Panc1 (cell line): ENCODE results near the gene CBLN1. TPM values are rescaled to one million over a fixed set of nuclear protein-coding genes. Genes with fewer than 3 reads are reported as not detected.

ENCODE experiments used
- ATAC-seq: fragments of 200-7000 bp; cut with Tn5 transposase; 2 replicates; pipeline ENCODE4 v1.9.1; 2020; ENCODE audit warnings: mild to moderate bottlenecking, moderate library complexity
- BruUV-seq: library from RNA; stranded (reverse); fragments of 400-500 nt; replicated peaks from 2 replicates; lab custom pipeline; 2021; lab: Mats Ljungman, UMichigan
- CTCF ChIA-PET: fragments of 300-600 bp; sonication (Branson Sonifier 250); formaldehyde crosslinking; loops from one replicate; lab custom pipeline; 2022; ENCODE audit warnings: antibody characterized with exemption; lab: Charles Lee
- POLR2A ChIA-PET: fragments of 300-600 bp; sonication (Branson Sonifier 250); formaldehyde crosslinking; loops from one replicate; lab custom pipeline; 2022; ENCODE audit warnings: antibody characterized with exemption; lab: Charles Lee
- DNase-seq: peaks from one replicate; pipeline ENCODE4 v3.0.0-alpha.2; 2010; ENCODE audit warnings: low read depth, low spot score
- H3K27ac ChIP-seq: 2 replicates; pipeline ENCODE4 v1.5.1; 2011; ENCODE audit warnings: mild to moderate bottlenecking, low read length, inconsistent platforms
- H3K27me3 ChIP-seq: fragments of 200-500 bp; sonication (Bioruptor generic); 2 replicates; pipeline ENCODE4 v1.6.0; 2014; ENCODE audit warnings: low read length, inconsistent platforms; ENCODE audit not compliant: control insufficient read depth, insufficient read depth
- H3K36me3 ChIP-seq: fragments of 200-500 bp; sonication (Bioruptor generic); 2 replicates; pipeline ENCODE4 v1.5.1; 2014; ENCODE audit warnings: inconsistent platforms, mild to moderate bottlenecking, low read length, moderate library complexity; ENCODE audit not compliant: control insufficient read depth, insufficient read depth
- H3K4me1 ChIP-seq: 2 replicates; pipeline ENCODE4 v1.5.1; 2011; ENCODE audit warnings: inconsistent platforms, mild to moderate bottlenecking, low read length, moderate library complexity; ENCODE audit not compliant: control insufficient read depth, insufficient read depth
- H3K4me3 ChIP-seq, 2 experiments: 2 replicates each; pipeline ENCODE4 v1.5.1; 2011 to 2012; ENCODE audit warnings: low read depth in 2 of 2, low read length in 2 of 2, mild to moderate bottlenecking in 2 of 2, inconsistent platforms in 1 of 2, moderate library complexity in 1 of 2
- H3K9me3 ChIP-seq: fragments of 200-500 bp; sonication (Bioruptor generic); 2 replicates; pipeline ENCODE4 v1.5.1; 2014; ENCODE audit warnings: low read depth, mild to moderate bottlenecking, inconsistent platforms, low read length, moderate library complexity; ENCODE audit not compliant: control insufficient read depth, insufficient read depth
- POLR2AphosphoS5 ChIP-seq: IDR thresholded peaks from 2 replicates; pipeline ENCODE4 v1.6.1; 2012; ENCODE audit warnings: mild to moderate bottlenecking, low read depth, low read length, moderate library complexity
- SIN3A ChIP-seq: IDR thresholded peaks from 2 replicates; pipeline ENCODE4 v1.6.1; 2012; ENCODE audit warnings: low read depth, mild to moderate bottlenecking, low read length, moderate library complexity, borderline replicate concordance; ENCODE audit not compliant: insufficient read depth
- TCF7L2 ChIP-seq: IDR thresholded peaks from 2 replicates; pipeline ENCODE4 v1.6.1; 2011; ENCODE audit warnings: mild to moderate bottlenecking, low read depth, low read length, inconsistent platforms
- in situ Hi-C: cut with HindIII; loops from 2 replicates; pipeline ENCODE4 v1.10.0; 2016; ENCODE audit warnings: low sequenced_read_pairs, low pct_unique_long_range_greater_than_20kb
- intact Hi-C: fragments of 100-400 bp; cut with micrococcal nuclease; formaldehyde crosslinking; loops from one replicate; pipeline ENCODE4 v1.10.0; 2022; ENCODE audit not compliant: unreplicated experiment
- total RNA-seq: library from RNA; stranded (reverse); gene quantifications from one replicate; pipeline ENCODE4 v1.2.1, GENCODE V29; 2021; ENCODE audit not compliant: unreplicated experiment
- TF ChIP-seq, protein P1 (sequence below): fragments of 450-650 bp; IDR thresholded peaks from 2 replicates; pipeline ENCODE4 v1.5.1; 2017; ENCODE audit warnings: mild to moderate bottlenecking
- TF ChIP-seq, protein P2 (sequence below), 2 experiments: IDR thresholded peaks; 2 replicates each; pipeline ENCODE4 v1.6.1; 2011 to 2012; ENCODE audit warnings: low read depth in 2 of 2, control low read depth in 1 of 2, low read length in 1 of 2, mild to moderate bottlenecking in 1 of 2, moderate library complexity in 1 of 2; ENCODE audit not compliant: insufficient read depth in 1 of 2

CBLN1 gene
- total RNA-seq, 1 experiment from 2014 or later = not detected

DNA sequence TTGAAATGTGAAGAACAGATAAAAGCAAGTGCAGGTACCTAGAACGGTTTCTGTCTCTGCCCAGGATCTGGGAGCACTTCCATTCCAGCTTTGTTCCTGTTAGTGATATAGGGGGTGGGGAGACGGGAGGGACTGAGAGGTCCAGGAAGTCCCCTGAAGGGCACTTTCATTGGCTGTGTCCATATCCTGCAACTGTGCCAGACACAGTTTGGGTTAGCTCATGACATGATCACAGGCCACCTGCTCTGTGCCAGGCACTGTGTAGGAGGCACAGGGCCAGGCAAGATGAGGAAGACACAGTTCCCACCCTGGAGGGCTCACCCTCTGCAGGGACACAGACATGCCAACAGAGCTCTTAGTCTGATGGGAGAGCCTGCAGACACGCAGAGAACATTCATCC lies 7.9 kb downstream of the CBLN1 start:
- intact Hi-C loops (no loop called here), in situ Hi-C loops (no loop called here)
- no peaks in the 10 kb centered on the region for H3K27me3 ChIP-seq
- DNase-seq (no peak), ATAC-seq (no peak)
- no peak overlapping the region for H3K4me3 ChIP-seq
- no TSS peak for BruUV-seq
- no peaks in the 10 kb centered on the region for H3K36me3 ChIP-seq
- H3K9me3 ChIP-seq = no peaks in the 10 kb centered on the region
- POLR2A ChIA-PET = no interaction called here
- H3K4me1 ChIP-seq = no peaks in the 10 kb centered on the region
- CTCF ChIA-PET = no interaction called here
- no peak overlapping the region for H3K27ac ChIP-seq
- TF ChIP-seq POLR2AphosphoS5 (no peak), SIN3A (no peak), TCF7L2 (no peak)
- TF ChIP-seq, protein P1, sequence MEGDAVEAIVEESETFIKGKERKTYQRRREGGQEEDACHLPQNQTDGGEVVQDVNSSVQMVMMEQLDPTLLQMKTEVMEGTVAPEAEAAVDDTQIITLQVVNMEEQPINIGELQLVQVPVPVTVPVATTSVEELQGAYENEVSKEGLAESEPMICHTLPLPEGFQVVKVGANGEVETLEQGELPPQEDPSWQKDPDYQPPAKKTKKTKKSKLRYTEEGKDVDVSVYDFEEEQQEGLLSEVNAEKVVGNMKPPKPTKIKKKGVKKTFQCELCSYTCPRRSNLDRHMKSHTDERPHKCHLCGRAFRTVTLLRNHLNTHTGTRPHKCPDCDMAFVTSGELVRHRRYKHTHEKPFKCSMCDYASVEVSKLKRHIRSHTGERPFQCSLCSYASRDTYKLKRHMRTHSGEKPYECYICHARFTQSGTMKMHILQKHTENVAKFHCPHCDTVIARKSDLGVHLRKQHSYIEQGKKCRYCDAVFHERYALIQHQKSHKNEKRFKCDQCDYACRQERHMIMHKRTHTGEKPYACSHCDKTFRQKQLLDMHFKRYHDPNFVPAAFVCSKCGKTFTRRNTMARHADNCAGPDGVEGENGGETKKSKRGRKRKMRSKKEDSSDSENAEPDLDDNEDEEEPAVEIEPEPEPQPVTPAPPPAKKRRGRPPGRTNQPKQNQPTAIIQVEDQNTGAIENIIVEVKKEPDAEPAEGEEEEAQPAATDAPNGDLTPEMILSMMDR = no peak
- TF ChIP-seq, protein P2, sequence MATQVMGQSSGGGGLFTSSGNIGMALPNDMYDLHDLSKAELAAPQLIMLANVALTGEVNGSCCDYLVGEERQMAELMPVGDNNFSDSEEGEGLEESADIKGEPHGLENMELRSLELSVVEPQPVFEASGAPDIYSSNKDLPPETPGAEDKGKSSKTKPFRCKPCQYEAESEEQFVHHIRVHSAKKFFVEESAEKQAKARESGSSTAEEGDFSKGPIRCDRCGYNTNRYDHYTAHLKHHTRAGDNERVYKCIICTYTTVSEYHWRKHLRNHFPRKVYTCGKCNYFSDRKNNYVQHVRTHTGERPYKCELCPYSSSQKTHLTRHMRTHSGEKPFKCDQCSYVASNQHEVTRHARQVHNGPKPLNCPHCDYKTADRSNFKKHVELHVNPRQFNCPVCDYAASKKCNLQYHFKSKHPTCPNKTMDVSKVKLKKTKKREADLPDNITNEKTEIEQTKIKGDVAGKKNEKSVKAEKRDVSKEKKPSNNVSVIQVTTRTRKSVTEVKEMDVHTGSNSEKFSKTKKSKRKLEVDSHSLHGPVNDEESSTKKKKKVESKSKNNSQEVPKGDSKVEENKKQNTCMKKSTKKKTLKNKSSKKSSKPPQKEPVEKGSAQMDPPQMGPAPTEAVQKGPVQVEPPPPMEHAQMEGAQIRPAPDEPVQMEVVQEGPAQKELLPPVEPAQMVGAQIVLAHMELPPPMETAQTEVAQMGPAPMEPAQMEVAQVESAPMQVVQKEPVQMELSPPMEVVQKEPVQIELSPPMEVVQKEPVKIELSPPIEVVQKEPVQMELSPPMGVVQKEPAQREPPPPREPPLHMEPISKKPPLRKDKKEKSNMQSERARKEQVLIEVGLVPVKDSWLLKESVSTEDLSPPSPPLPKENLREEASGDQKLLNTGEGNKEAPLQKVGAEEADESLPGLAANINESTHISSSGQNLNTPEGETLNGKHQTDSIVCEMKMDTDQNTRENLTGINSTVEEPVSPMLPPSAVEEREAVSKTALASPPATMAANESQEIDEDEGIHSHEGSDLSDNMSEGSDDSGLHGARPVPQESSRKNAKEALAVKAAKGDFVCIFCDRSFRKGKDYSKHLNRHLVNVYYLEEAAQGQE (IDR thresholded peaks at IDR 0.05; ENCODE audit: insufficient read depth in 1 of 2, low read depth in 2 of 2, low read length in 1 of 2) = no peak

DNA sequence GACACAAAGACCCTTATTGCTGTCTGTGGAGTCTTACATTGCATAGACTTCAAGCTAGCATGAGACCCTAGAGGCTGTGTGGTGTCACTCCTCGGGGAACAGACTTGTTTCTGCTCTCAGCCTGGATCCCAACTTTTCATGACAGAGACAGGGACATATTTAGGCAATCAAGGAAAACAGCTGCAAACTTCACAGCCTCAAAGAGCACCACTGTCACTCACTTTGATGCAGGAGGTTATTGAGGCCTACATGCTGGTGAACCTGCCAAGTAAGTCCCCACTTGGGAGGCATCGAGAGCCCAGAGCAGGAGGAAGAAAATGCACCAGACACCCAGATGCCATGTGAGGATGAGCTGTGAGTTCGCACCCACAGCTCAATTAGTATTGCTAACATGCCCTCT lies 10.3 kb downstream of the CBLN1 start:
- intact Hi-C loops (no loop called here), in situ Hi-C loops (no loop called here)
- Histone ChIP-seq H3K36me3 (no peaks in the 10 kb centered on the region), H3K4me3 (no peak overlapping the region), H3K27me3 (no peaks in the 10 kb centered on the region), H3K4me1 (no peaks in the 10 kb centered on the region), H3K9me3 (no peaks in the 10 kb centered on the region), H3K27ac (no peak overlapping the region)
- DNase-seq (no peak), ATAC-seq (no peak)
- TF ChIP-seq, protein P2 (IDR thresholded peaks at IDR 0.05; ENCODE audit: insufficient read depth in 1 of 2, low read depth in 2 of 2, low read length in 1 of 2) = no peak
- TF ChIP-seq TCF7L2 (no peak), SIN3A (no peak), POLR2AphosphoS5 (no peak)
- TF ChIP-seq, protein P1 = no peak
- CTCF ChIA-PET = no interaction called here
- POLR2A ChIA-PET = no interaction called here
- no TSS peak for BruUV-seq
